ENCODE data around the gene RBBP9. TPM values are rescaled to one million over a fixed set of nuclear protein-coding genes. Genes with fewer than 3 reads are reported as not detected.

Gene RBBP9
- total and polyA plus RNA-seq, 11 donors, result 2.1 to 9.1 (median 5.8) TPM

DNA sequence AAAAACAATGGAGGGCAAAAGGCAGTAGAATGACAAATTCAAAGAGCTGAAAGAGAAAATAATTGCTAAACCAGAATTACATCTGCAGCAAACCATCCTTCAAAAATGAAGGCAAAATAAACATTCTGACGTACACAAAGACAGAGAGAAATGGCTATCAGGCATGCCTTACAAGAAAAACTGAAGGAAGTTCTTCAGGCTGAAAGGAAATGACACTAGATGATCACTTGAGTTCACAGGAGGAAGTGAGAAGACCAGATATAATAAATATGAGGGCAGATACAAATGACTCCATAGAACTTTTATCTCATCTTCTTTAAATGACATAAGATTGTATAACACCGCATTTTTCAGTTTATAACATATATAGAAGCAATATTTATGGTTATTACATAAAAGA, 60.2 kb downstream of the RBBP9 start:
- Histone ChIP-seq H3K27me3 (no peaks in the 10 kb centered on the region), H3K27ac (no peak overlapping the region), H3K4me3 (no peak overlapping the region), H3K36me3 (no peaks in the 10 kb centered on the region), H3K4me1 (no peaks in the 10 kb centered on the region), H3K9me3 (no peaks in the 10 kb centered on the region)
- intact Hi-C loops (cut with DNase I), result no loop called here
- TF ChIP-seq POLR2A (IDR thresholded peaks at IDR 0.05), result no peak
- no peak for DNase-seq
- WGBS, 4 donors, result 74 to 82% (median 78%) methylated on average over 2 of the region's 2 CpGs
- ATAC-seq, result no peak

MicroRNAs within 50 kb of the gene (microRNA counts, 767-probe panel; counts per million panel counts)
- microRNA hsa-miR-3192, result 0 to 71.6 counts per million in 2 donors

Small RNA genes lying within 50 kb of the gene (microRNA-seq; reads per million reads assigned to microRNA genes)
- gene MIR3192, result 0 to 1.5 (median 0.21) reads per million in 4 donors

Other genes with a start within 250 kb of the RBBP9 start
- 1 to 10 TPM; 4.0 to 9.8 (median 6.3) TPM for gene ZNF133, start 208.7 kb downstream of the RBBP9 start, total RNA-seq
- 1 to 10 TPM; 5.9 to 6.7 TPM for gene ZNF133, start 208.7 kb downstream of the RBBP9 start, polyA plus RNA-seq
- gene DZANK1, start 30.2 kb downstream of the RBBP9 start, total RNA-seq, result 1 to 10 TPM in 4 of 9 donors, under 1 TPM in 4, not detected in 1; 0.46 to 2.0 (median 0.85) TPM
- under 1 TPM; 0.72 to 0.97 TPM for gene DZANK1, start 30.2 kb downstream of the RBBP9 start, polyA plus RNA-seq
- 10 to 100 TPM in 1 of 9 donors, 1 to 10 TPM in 8; 5.9 to 12.0 (median 8.0) TPM for gene POLR3F, start 29.8 kb downstream of the RBBP9 start, total RNA-seq
- gene POLR3F, start 29.8 kb downstream of the RBBP9 start, polyA plus RNA-seq, result 10 to 100 TPM in 1 of 2 donors, 1 to 10 TPM in 1; 5.2 to 11.2 TPM
- 10 to 100 TPM in 7 of 9 donors, 1 to 10 TPM in 2; 8.5 to 29.2 (median 11.9) TPM for gene SEC23B, start 10.7 kb upstream of the RBBP9 start, total RNA-seq
- 10 to 100 TPM in 1 of 2 donors, 1 to 10 TPM in 1; 1.8 to 17.0 TPM for gene SEC23B, start 10.7 kb upstream of the RBBP9 start, polyA plus RNA-seq
- 100 to 1,000 TPM in 6 of 9 donors, 10 to 100 TPM in 3; 80.1 to 224 (median 103) TPM for gene SMIM26, start 70.2 kb upstream of the RBBP9 start, total RNA-seq
- 100 to 1,000 TPM; 190 to 274 TPM for gene SMIM26, start 70.2 kb upstream of the RBBP9 start, polyA plus RNA-seq
- gene DTD1, start 90.8 kb upstream of the RBBP9 start, total RNA-seq, result 10 to 100 TPM; 12.1 to 20.8 (median 15.6) TPM
- gene DTD1, start 90.8 kb upstream of the RBBP9 start, polyA plus RNA-seq, result 10 to 100 TPM in 1 of 2 donors, 1 to 10 TPM in 1; 8.0 to 30.3 TPM

Measured in heart left ventricle (tissue), 16 donors.